Tibial nerve (tissue), 4 donors: ENCODE measurements around the gene KIF3B.

Experiments used
- CTCF ChIP-seq, 5 experiments: fragments of 200-600 bp in 3 of 5; fragments of 450-650 bp in 2 of 5; sonication (generic) in 3 of 5; IDR thresholded peaks; one replicate each; pipeline ENCODE4 v1.5.1; 2016 to 2019; ENCODE audit warnings: antibody characterized with exemption in 5 of 5, mild to moderate bottlenecking in 3 of 5, moderate library complexity in 2 of 5
- EP300 ChIP-seq, 2 donors: sonication (generic); formaldehyde crosslinking; IDR thresholded peaks; one replicate each; pipeline ENCODE4 v1.6.1; 2017; ENCODE audit warnings: antibody characterized with exemption in 2 of 2, mild to moderate bottlenecking in 1 of 2
- POLR2A ChIP-seq, 2 donors: fragments of 450-650 bp; IDR thresholded peaks; one replicate each; pipeline ENCODE4 v1.6.1; 2017; ENCODE audit warnings: antibody characterized with exemption in 2 of 2, mild to moderate bottlenecking in 2 of 2, moderate library complexity in 2 of 2

DNA sequence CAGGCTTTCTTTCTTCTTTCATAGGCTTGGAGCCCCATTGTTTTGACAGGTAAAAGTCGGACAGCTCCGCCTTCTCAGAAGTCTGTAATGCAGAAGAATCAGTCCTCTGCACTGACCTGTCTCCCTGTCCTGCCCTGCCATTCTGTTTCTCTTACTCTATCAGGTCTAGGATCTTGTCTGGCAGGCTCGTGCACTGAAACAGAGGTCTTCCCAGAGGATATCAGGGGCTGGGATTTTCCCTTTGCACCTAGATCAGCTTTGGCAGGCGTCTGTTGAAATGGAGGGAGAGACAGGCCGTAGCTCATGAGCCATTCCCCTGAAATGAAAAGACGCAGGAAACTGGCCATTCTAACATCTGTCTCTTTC lies 25.0 kb downstream of the KIF3B start:
- TF ChIP-seq CTCF (IDR thresholded peaks at IDR 0.05) (no peak), EP300 (IDR thresholded peaks at IDR 0.05) (no peak), POLR2A (IDR thresholded peaks at IDR 0.05) (no peak)
